Hippocampal formation (tissue), 2 donors: ENCODE results near the gene RPRD2.
A peak's percentile ranks its signal among the peaks of the same experiment; 100 is the strongest.
"Not testable (repeated sequence)": the region's sequence is repeated elsewhere in the genome, so short reads cannot be mapped to it uniquely, and the experiment has no call there.

Experiments
- DNase-seq, 2 donors: peaks; one replicate each; lab custom pipeline; 2025; lab: John Stamatoyannopoulos, UW

RPRD2 gene

DNA sequence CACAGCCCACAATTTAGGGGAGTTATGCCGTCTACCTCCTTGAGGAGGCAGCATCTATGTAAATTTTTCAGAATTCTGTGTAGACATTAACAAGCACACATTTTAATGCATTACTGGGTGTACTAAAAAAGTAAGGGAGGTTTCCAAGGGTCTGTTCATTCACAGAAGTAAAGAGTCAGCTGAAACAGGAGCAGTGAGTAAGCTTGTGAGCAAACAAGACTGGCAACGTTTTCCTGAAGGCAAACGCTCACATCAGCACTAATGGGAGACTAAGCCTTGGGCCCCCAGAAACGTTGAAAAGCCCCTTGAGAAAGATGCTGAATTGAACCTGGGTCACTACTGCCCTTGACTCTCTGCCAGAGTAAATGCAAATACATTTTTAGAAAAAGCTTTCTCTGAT lies 25.7 kb downstream of the RPRD2 start:
- DNase-seq: no peak

DNA sequence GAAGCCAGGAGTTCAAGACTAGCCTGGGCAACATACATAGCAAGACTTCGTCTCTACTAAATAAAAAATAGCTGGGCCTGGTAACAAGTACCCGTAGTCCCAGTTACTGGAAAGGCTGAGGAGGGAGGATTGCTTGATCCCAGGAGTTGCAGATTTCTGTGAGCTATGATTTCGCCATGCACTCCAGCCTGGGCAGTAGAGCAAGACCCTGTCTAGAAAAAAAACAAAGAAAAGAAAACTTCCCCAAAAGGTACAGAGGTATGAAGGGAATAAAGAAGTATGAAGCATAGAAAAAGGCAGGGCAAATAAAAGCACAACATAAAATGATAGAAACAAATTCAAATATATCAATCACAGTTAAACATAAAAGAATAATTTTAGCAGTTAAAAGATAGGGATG lies 28.7 kb downstream of the RPRD2 start:
- DNase-seq: no peak

DNA sequence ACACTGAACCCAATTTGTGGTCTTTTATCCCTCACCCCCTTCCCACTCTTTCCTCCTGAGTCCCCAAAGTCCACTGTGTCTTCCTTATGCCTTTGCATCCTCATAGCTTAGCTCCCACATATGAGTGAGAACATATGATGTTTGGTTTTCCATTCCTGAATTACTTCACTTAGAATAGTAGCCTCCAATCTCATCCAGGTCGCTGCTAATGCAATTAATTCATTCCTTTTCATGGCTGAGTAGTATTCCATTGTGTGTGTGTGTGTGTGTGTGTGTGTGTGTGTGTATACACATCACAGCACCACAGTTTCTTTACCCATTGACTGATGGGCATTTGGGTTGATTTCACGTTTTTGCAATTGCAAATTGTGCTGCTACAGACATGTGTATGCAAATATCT lies 31.2 kb downstream of the RPRD2 start:
- not testable (repeated sequence) for DNase-seq

DNA sequence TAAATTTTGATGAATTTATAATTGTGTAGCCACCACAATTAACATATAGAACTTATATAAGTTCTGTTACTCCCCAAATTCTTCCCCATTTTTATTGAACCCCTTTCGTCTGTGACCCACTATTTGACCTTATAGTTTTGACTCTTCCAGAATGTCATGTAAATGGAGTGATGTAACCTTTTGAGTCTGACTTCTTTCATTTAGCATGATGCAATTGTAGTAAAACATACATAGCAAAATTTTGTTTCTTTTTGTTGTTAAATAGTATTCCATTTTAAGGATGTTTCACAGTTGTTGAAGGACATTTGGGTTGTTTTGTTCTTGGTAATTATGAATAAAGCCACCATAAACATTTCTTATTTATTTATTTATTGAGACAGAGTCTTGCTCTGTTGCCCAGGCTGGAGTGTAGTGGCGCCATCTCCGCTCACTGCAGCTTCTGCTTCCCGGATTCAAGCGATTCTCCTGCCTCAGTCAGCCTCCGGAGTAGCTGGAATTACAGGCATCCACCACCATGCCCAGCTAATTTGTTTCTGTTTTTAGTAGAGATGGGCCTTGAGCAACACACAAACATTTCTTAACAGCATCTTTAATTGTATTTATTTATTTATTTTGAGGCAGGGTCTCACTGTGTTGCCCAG lies 33.6 kb downstream of the RPRD2 start:
- DNase-seq: no peak

DNA sequence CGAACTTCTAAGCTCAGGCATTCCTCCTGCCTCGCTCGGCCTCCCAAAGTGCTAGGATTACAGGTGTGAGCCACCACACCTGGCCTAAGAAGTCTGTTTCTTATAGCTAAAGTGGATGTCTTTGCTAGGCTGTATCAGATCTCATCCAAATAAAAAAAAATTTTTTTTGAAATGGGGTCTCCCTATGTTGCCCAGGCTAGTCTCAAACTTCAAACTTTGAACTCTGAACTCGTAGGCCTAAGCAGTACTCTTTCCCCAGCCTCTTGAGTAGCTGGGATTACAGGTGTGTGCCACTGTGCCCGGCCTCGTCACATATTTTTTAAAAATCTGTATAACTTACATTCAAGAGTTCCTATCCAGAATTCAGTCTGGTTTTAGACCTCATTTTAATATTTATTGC lies 40.5 kb downstream of the RPRD2 start:
- DNase-seq: no peak

DNA sequence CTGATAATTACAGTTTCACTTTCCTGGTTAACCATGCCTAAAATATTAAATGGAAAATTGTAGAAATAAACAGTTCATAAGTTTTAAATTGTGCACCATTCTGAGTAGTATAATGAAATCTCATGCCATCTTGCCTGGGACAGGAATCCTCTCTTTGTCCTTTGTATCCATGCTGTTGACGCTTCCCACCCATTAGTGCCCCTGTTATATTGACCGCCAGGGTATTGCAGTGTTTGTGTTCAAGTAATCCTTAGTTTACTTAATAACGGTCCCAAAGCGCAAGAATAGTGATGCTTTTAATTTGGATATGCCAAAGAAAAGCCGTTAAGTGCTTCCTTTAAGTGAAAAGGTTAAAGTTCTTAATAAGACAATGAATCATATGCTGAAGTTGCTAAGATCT lies 41.7 kb downstream of the RPRD2 start:
- no peak for DNase-seq

DNA sequence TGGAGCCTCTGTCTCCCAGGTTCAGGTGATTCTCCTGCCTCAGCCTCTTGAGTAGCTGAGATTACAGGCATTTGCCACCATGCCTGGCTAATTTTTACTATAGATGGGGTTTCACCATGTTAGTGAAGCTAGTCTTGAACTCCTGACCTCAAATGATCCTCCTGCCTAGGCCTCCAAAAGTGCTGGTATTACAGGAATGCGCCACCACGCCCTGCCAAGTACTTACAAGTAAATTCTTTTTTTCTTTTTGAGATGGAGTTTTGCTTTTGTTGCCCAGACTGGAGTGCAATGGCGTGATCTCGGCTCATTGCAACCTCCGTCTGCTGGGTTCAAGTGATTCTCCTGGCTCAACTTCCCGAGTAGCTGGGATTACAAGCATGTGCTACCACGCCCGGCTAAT lies 42.5 kb downstream of the RPRD2 start:
- DNase-seq: no peak

DNA sequence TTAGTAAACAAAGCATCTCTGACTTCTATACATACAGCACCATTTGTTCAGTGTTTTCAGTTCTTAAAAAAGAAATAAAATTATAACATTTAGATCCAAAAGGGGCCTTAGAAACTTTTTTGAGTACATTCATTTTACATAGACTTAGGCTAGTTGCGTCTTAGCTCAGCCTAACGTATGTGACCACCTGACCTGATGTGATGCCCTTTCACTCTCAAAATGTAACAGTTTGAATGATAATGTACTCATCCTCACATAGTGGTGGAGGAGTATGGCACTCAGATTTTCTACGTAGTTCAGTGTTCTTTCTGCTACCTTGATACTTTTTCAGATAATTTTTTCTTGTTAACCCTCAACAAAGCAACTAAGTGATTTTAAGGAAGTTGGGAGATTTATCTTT lies 43.4 kb downstream of the RPRD2 start:
- no peak for DNase-seq

DNA sequence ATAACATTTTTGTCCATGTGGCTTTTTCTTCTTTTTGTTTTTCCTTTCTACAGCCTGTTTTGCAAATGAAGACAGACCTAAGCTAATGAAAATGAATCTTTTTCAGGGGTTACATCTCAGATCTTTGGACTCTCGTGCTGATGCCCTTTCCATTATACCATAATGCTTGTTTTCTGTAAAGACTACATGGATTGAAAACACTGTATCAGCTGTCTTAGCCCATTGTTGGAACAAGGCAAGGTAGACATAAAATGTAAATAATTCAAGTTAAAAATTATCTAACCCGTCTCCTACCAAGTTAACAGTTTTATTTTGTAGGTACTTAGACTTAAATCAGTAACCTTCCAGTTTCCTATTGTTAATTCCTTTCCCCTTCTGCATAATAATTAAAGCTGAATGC lies 44.9 kb downstream of the RPRD2 start:
- no peak for DNase-seq

DNA sequence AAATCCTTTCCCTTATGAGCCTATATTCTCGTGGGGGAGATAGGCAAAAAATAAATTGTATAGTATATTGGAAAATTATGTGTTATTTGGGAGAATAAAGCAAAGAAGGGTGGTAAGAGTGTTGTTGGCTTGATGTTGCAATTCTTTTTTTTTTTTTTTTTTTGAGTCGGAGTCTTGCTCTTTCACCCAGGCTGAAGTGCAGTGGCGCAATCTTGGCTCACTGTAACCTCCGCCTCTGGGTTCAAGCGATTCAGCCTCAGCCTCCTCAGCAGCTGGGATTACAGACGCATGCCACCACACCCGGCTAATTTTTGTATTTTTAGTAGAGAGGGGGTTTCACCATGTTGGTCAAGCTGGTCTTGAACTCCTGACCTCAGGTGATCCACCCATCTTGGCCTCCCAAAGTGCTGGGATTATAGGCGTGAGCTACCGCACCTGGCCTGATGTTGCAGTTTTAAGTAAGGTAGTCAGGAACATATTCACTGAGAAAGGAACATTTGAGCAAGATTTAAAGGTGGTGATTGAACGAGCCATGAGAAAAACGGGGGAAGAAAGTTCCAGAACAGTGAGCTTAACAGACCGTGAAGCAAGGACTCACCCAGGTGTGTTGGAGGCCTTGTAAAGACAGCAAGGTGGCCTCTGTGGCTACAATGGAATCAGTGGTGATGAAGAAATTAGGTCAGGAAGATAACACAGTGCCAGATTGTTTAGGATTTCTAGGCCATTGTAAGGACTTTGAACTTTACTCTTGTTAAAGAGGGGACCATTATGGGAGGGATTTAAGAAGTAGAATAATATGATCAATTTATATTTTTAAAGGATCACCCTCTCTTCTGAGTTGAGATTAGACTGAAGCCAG lies 45.8 kb downstream of the RPRD2 start:
- DNase-seq: no peak

DNA sequence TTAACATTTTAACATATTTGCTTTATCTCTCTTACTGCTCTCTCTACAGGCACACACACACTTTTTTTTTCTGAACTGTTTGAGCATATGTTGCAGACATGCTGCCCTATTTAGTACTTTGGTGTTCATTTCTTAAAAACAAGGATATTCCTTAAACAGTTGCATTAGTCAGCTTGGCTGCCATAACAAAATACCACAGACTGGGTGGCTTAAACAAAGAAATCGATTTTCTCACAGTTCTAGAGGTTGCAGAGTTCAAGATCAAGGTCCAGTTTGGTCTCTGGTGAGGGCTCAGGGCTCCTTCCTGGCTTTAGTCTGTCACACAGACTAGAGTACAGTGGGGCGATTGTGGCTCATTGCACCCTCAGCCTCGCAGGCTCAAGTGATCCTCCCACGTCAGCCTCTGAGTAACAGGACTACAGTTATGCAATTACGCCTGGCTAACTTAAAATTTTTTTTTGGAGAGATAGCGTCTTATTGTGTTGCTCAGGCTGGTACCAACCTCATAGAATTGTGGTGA lies 46.7 kb downstream of the RPRD2 start:
- DNase-seq: no peak

DNA sequence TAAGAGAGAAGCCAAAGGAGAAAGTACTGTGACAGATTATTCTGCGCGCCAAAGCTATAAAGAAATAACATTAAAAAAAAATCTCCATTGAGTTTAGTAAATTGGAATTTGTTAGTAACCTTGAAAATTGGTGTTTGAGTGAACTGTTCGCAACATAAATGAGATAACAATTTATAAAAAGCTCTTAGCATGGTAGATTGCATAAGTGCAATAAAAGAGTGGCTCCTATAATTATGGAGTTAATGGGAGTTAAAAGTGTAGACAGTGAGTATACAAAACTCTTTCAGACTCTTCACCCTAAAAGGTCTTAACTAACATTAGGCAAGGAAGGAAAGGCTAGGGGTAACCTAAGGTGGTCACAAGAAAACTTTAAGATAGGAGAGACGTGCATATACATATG lies 50.6 kb downstream of the RPRD2 start:
- no peak for DNase-seq

DNA sequence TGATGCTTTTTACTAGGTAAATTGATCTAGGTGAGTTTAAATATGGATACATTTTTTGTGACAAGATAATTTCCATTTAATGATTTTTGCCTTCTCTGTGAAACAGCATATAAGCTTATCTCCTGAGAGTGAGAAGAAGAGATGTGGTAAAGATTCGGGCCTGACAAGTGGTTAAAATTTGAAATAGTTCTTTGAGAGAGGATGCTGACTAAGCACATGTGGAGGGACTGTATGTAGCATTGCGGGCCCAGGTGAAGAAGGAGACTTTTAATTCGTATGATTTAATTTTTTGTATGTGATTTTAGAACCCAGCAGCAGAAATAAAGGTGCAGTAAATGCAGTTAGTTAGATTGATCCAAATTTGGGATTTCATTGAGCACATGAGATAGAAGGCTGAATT lies 51.9 kb downstream of the RPRD2 start:
- no peak for DNase-seq

DNA sequence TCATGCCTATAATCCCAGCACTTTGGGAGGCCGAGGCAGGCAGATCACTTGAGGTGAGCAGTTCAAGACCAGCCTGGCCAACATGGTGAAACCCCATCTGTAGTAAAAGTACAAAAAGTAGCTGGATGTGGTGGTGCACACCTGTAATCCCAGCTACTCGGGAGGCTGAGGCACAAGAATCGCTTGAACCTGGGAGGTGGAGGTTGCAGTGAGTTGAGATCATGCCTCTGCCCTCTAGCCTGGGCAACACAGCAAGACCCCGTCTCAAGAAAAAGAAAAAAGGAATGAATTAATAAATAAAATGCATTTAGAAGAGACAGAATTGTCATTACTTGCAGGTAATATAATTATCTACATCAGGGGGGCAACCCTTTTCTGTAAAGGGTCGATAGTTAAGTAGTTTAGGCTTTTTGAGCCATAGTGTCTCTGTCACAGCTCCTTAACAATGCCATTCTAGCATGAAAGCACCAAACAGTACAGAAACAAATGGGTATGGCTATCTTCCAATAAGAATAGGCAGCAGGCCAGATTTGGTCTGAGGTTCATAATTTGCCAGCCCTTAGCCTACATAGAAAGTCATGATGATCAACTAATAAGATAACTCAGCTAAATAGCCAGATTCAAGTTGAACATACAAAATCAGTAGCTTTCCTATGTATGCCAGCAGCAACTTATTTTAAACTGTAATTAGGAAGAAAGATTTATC lies 56.8 kb downstream of the RPRD2 start:
- DNase-seq: peak in 1 of 2 donors; percentile 7

DNA sequence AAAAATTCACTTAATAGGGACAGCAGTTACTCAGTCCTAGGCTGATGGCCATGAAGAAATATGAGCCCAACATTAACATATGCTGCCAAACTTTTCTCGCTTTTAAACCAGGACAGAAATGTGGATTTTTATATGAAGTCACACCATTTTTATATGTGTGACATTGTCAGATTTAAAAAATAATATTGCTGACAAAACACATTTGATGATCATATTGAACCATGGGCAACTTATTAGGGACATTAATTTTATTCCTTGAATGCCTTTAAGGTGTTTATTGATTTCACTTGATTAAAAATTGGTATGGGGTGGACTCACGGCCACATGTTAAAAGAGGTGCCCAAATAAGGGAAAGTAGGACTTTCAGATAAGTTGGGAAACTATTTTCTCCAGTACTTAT lies 58.6 kb downstream of the RPRD2 start:
- no peak for DNase-seq

DNA sequence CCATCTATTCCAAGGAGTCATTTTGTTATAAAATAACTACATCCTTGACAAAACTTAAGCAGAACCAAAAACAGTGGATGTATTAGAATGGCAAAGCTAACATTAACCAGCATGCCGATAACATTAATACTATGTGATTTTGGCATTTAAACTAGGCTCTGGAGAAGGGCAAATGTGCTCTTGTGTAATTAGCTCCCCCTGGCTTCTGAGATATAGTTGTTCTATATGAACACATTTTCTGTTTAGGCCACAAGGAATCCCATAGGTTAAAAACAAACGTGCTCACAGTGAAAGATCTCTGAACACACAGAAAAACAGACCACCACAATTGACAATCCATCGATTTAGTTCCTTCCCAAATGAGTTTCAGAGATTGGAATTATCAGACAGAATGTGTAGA lies 65.9 kb downstream of the RPRD2 start:
- no peak for DNase-seq

DNA sequence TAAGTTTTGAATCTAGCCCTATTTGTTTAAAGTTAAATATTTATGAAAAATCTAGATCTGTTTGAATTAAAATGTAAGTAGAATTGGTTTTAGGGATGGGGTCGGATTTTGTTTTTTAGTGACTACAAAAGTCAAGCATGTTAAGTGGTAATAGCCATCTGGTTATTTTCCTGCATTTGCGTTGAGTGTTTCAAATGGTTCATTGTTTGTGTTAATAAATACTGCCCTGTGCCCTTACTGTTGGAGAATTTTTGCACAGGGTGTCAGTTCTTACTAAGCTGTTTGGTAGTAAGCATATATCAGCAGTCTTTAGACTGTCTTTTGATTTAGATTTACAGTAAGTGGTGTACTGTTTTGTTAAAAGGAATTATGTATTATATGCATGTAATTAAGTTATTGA lies 77.2 kb downstream of the RPRD2 start:
- DNase-seq: no peak

DNA sequence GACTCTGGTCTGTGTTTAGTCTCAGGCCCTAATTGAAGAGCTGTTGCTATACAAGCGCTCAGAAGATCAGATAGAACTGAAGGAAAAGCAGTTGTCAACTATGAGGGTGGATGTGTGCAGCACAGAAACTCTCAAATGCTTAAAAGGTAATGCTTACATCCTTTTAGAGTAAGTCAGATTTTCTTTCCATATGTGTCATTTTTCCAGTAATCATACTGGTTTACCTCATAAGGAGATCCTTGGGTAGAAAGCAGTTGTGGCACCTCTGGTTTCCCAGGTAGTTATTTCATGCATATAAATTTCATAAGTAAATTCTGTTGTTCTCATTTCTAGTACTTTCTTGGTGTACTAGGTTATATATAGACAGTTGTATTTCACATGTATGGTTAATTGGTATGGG lies 80.3 kb downstream of the RPRD2 start:
- no peak for DNase-seq

DNA sequence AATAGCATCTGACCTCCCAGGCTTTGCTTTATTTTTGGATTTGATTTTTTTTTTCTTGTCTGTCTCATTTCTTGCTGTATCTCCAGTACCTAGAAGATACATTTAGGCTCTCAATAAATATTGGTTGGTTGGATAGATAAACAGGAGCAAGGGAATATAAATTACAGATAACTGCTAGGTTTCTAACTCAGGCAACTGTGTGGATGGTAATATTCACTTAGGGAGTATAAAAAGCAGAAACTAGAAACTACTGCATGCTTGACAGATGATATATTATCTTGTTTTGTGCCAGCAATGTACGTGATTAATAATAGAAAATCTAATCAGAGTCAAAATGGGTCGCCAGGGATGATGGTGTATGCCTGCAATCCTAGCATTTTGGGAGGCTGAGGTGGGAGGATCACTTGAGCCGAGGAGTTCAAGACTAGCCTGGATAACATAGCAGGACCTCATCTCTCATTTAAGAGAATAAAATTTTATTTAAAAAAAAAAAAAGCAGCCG lies 92.2 kb downstream of the RPRD2 start:
- DNase-seq: no peak

DNA sequence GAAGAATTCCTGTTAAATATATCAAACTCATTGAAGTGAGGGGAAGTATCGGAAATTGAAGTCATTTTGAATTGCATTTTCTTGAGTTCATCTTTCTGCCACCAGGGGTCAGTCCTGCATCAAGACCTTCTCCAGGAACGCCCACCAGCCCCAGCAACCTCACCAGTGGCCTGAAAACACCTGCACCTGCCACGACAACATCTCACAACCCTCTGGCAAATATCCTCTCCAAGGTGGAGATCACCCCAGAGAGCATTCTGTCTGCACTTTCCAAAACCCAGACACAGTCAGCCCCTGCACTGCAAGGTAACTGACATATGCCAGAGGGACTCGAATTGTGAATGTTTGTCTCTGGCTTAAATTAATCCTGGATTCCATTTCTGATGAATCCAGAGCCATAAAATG lies 100.5 kb downstream of the RPRD2 start:
- DNase-seq: peak; percentile 10 to 16

DNA sequence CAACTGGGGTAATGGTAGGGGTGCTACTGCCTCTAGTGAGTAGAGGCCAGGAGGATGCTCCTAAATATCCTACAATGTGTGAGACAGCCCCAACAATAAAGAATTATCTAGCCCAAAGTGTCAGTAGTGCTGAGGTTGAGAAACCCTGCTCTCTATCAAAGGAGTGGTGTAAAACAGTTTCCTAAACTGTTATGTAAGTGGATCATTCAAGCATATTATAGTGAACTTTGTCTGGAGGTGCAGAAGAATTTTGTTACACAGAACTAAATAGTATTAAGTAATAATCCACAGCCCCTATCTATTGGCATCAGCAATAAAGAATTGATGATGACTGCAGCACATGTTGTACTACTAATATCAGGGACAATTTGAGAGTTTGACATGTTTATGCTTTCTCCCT lies 103.0 kb downstream of the RPRD2 start:
- no peak for DNase-seq

DNA sequence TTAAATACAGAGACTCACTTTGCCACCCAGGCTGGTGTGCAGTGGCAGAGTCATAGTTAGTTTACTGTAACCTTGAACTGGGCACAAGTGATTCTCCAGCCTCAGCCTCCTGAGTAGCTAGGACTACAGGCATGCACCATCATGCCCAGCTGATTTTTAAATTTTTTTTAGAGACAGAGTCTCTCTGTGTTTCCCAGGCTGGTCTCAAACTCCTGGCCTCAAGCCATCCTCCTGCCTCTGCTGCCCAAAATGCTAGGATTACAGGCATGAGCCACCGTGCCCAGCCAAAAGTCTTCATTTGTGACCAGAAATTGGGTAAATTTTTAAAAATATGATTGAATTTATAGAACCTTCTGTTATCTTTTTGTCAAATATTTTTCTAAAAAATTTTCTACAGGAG lies 105.3 kb downstream of the RPRD2 start:
- DNase-seq: no peak
